Tibial nerve (tissue), 4 donors: ENCODE results near the gene ITGAD. TPM values are rescaled to one million over a fixed set of nuclear protein-coding genes. Genes with fewer than 3 reads are reported as not detected.

Source experiments
- DNase-seq, 2 donors: peaks; one replicate each; pipeline ENCODE4 v3.0.0-alpha.2; 2019; ENCODE audit warnings: low spot score in 2 of 2
- H3K27ac ChIP-seq, 4 donors: fragments of 200-600 bp; sonication (generic) in 3 of 4; one replicate each; pipeline ENCODE4 v1.5.1; 2017 to 2019; ENCODE audit warnings: mild to moderate bottlenecking in 1 of 4
- H3K27me3 ChIP-seq, 2 donors: fragments of 200-600 bp; sonication (generic) in 1 of 2; one replicate each; pipeline versions ENCODE4 v1.5.1 to v1.6.0; 2017 to 2019
- H3K36me3 ChIP-seq, 3 donors: fragments of 200-600 bp; sonication (generic); one replicate each; pipeline ENCODE4 v1.5.1; 2018 to 2019
- H3K4me1 ChIP-seq, 4 donors: fragments of 200-600 bp; sonication (generic) in 3 of 4; one replicate each; pipeline ENCODE4 v1.5.1; 2017 to 2019
- H3K4me3 ChIP-seq, 4 donors: fragments of 200-600 bp; sonication (generic) in 3 of 4; one replicate each; pipeline ENCODE4 v1.5.1; 2017 to 2019; ENCODE audit warnings: mild to moderate bottlenecking in 1 of 4, moderate library complexity in 1 of 4
- H3K9me3 ChIP-seq, 4 donors: fragments of 200-600 bp; sonication (generic) in 3 of 4; one replicate each; pipeline ENCODE4 v1.5.1; 2017 to 2019
- EP300 ChIP-seq, 2 donors: sonication (generic); formaldehyde crosslinking; IDR thresholded peaks; one replicate each; pipeline ENCODE4 v1.6.1; 2017; ENCODE audit warnings: antibody characterized with exemption in 2 of 2, mild to moderate bottlenecking in 1 of 2
- POLR2A ChIP-seq, 2 donors: fragments of 450-650 bp; IDR thresholded peaks; one replicate each; pipeline ENCODE4 v1.6.1; 2017; ENCODE audit warnings: antibody characterized with exemption in 2 of 2, mild to moderate bottlenecking in 2 of 2, moderate library complexity in 2 of 2
- WGBS, 2 donors: methylation state at CpG; one replicate each; pipeline ENCODE4 v1.1.5; 2018; 5-methylcytosine and 5-hydroxymethylcytosine counted together
- total RNA-seq, 4 donors: library from RNA; depleted of rRNA; stranded (reverse); fragments of >200 nt; gene quantifications; one replicate each; pipeline ENCODE4 v1.1.0, GENCODE V29; 2016
- TF ChIP-seq, protein P1 (sequence below), 5 experiments: fragments of 200-600 bp in 3 of 5; fragments of 450-650 bp in 2 of 5; sonication (generic) in 3 of 5; IDR thresholded peaks; one replicate each; pipeline ENCODE4 v1.5.1; 2016 to 2019; ENCODE audit warnings: antibody characterized with exemption in 5 of 5, mild to moderate bottlenecking in 3 of 5, moderate library complexity in 2 of 5

Gene ITGAD
- total RNA-seq, 4 donors from 2014 or later = under 0.01 to 0.22 TPM; not detected in 2

DNA sequence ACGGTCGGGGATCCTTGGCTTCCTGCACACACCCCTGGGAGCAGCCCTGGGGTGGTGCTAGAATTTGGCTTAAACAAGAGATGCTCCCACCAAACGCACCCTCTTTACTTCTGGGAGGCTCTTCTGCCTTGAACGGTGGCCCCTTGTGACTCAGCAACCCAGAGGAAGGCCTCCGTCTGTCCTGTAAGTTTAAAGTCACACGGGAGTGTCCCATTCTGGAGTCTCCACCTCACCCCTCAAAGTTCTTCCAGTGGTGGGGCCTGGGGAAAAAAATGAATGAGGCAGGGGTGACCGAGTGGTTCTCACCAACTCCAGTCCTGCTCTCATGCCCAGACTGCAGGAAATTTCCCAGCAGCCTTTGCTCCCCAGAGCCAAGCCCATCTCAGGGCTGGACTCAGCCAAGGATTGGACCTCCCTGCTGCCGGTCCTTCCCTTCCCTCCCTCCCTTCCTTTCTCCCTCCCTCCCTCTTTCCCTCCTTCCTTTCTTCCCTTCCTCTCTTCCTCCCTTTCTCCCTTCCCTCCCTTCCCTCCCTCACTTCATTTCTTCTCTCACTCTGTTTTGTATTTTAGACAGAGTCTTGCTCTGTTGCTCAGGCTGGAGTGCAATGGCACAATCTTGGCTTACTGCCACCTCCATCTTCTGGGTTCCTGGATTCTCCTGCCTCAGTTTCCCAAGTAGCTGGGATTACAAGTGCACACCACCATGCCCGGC is 11.4 kb downstream of the ITGAD start:
- H3K27me3 ChIP-seq = no peaks in the 10 kb centered on the region
- no peaks in the 10 kb centered on the region for H3K36me3 ChIP-seq
- DNase-seq = no peak
- H3K4me3 ChIP-seq = no peak overlapping the region
- peaks cover 0 to 9% (median 0%) of the 10 kb centered on the region in 4 donors for H3K9me3 ChIP-seq
- no peak for TF ChIP-seq EP300 (IDR thresholded peaks at IDR 0.05)
- TF ChIP-seq, protein P1, sequence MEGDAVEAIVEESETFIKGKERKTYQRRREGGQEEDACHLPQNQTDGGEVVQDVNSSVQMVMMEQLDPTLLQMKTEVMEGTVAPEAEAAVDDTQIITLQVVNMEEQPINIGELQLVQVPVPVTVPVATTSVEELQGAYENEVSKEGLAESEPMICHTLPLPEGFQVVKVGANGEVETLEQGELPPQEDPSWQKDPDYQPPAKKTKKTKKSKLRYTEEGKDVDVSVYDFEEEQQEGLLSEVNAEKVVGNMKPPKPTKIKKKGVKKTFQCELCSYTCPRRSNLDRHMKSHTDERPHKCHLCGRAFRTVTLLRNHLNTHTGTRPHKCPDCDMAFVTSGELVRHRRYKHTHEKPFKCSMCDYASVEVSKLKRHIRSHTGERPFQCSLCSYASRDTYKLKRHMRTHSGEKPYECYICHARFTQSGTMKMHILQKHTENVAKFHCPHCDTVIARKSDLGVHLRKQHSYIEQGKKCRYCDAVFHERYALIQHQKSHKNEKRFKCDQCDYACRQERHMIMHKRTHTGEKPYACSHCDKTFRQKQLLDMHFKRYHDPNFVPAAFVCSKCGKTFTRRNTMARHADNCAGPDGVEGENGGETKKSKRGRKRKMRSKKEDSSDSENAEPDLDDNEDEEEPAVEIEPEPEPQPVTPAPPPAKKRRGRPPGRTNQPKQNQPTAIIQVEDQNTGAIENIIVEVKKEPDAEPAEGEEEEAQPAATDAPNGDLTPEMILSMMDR (IDR thresholded peaks at IDR 0.05) = no peak
- no peak for TF ChIP-seq POLR2A (IDR thresholded peaks at IDR 0.05)
- no peaks in the 10 kb centered on the region for H3K4me1 ChIP-seq
- no peak overlapping the region for H3K27ac ChIP-seq
- 53 to 58% methylated on average over 9 of the region's 9 CpGs for WGBS, 2 donors

DNA sequence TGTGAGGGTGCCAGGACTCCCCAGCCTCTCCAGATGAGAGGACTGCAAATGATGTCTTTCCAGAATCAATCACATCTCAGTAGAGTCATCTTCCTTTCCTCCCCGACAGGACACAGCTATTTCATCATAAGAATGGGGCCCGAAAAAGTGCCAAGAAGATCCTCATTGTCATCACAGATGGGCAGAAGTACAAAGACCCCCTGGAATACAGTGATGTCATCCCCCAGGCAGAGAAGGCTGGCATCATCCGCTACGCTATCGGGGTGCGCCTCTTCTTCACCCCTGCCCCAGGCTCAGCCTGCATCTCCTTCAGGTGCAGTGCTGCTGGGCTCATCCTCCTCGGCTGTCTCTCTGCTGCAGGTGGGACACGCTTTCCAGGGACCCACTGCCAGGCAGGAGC is 14.3 kb downstream of the ITGAD start:
- 84 to 89% methylated on average over 8 of the region's 8 CpGs for WGBS, 2 donors
- TF ChIP-seq, protein P1 (IDR thresholded peaks at IDR 0.05) = no peak
- TF ChIP-seq EP300 (IDR thresholded peaks at IDR 0.05) = no peak
- TF ChIP-seq POLR2A (IDR thresholded peaks at IDR 0.05) = no peak

DNA sequence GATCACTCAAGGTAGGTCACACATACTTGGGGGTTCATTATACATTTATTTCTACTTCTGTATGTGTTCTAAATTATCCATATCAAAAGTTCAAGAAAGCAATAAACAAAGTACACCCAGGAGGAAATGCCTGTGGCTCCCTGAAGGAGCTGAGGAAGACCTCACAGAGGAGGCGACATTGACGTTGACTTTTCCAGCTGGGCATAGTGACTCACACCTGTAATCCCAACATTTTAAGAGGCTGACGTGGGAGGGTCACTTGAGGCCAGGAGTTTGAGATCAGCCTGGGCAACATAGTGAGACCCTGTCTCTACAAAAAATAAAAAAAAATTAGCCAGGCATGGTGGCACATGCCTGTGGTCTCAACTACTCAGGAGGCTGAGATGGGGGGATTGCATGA is 16.3 kb downstream of the ITGAD start:
- no peak overlapping the region for H3K4me3 ChIP-seq

More for the DNA sequence above, 14.3 kb downstream of the ITGAD start:
- Histone ChIP-seq H3K36me3 (no peaks in the 10 kb centered on the region), H3K27me3 (no peaks in the 10 kb centered on the region), H3K4me1 (no peaks in the 10 kb centered on the region), H3K4me3 (no peak overlapping the region), H3K9me3 (no peaks in the 10 kb centered on the region), H3K27ac (no peak overlapping the region)
- DNase-seq = no peak

DNA sequence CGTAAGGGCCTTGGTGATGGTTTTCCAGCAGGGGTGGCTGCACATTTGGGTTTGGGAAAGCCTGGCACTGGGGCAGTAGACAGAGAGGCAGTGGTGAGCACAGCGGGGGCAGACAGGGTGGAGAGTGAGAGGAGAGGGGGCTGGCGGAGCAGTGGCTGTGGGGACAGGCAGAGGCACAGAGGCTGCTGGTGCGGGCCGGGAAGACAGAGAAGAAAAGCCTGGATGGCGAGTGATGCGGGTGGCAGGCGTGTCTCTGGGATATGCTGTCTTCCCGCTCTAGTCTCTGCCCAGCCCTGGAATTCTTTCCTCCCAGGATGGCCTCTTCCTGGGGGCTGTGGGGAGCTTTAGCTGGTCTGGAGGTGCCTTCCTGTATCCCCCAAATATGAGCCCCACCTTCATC is 16.9 kb downstream of the ITGAD start:
- Histone ChIP-seq H3K9me3 (no peaks in the 10 kb centered on the region), H3K4me1 (no peaks in the 10 kb centered on the region), H3K4me3 (no peak overlapping the region), H3K27me3 (no peaks in the 10 kb centered on the region), H3K27ac (no peak overlapping the region), H3K36me3 (no peaks in the 10 kb centered on the region)
- 69 to 75% methylated on average over 9 of the region's 9 CpGs for WGBS, 2 donors
- TF ChIP-seq, protein P1 (IDR thresholded peaks at IDR 0.05) = no peak
- TF ChIP-seq EP300 (IDR thresholded peaks at IDR 0.05) = no peak
- TF ChIP-seq POLR2A (IDR thresholded peaks at IDR 0.05) = no peak
- DNase-seq = no peak

More for the DNA sequence above, 16.3 kb downstream of the ITGAD start:
- H3K27me3 ChIP-seq = no peaks in the 10 kb centered on the region
- H3K9me3 ChIP-seq = no peaks in the 10 kb centered on the region
- TF ChIP-seq, protein P1 (IDR thresholded peaks at IDR 0.05) = no peak
- TF ChIP-seq POLR2A (IDR thresholded peaks at IDR 0.05) = no peak
- no peak for TF ChIP-seq EP300 (IDR thresholded peaks at IDR 0.05)
- no peaks in the 10 kb centered on the region for H3K36me3 ChIP-seq
- no peak overlapping the region for H3K27ac ChIP-seq
- DNase-seq = no peak
- WGBS, 2 donors = 57 to 59% methylated on average over 3 of the region's 3 CpGs
- H3K4me1 ChIP-seq = no peaks in the 10 kb centered on the region

DNA sequence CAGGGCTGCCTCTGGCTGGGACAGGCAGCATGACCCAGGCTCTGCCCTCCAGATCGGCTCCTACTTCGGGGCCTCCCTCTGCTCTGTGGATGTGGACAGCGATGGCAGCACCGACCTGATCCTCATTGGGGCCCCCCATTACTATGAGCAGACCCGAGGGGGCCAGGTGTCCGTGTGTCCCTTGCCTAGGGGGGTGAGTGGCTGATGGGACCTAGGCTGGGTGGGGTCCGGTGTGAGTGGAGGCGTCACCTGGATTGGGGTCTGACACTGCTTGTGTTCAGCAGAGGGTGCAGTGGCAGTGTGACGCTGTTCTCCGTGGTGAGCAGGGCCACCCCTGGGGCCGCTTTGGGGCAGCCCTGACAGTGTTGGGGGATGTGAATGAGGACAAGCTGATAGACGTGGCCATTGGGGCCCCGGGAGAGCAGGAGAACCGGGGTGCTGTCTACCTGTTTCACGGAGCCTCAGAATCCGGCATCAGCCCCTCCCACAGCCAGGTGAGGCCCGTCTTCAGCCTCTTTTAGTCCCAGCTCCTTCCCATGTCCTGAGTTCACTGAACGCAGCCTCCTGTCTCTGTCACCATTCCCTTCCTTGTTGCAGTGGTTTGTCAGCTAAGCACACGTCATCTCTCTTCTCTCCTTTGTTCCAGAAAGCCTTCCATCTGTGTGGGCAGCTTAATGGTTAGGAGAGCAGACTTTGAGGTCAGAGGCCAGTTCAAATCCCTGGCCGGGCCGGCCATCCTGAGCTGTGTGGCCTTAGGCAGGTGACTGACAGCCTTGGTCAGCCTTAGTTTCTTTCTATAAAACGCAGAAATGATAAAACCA is 18.1 kb downstream of the ITGAD start:
- Histone ChIP-seq H3K4me1 (no peaks in the 10 kb centered on the region), H3K36me3 (no peaks in the 10 kb centered on the region), H3K4me3 (no peak overlapping the region), H3K9me3 (no peaks in the 10 kb centered on the region), H3K27ac (no peak overlapping the region), H3K27me3 (no peaks in the 10 kb centered on the region)
- WGBS, 2 donors = 72 to 75% methylated on average over 22 of the region's 22 CpGs
- no peak for DNase-seq
- TF ChIP-seq, protein P1 (IDR thresholded peaks at IDR 0.05) = no peak
- TF ChIP-seq POLR2A (IDR thresholded peaks at IDR 0.05) = no peak
- no peak for TF ChIP-seq EP300 (IDR thresholded peaks at IDR 0.05)
